ENCODE results near the gene TRAFD1.
"Not testable (repeated sequence)": the region's sequence is repeated elsewhere in the genome, so short reads cannot be mapped to it uniquely, and the experiment has no call there.

Gene TRAFD1

GRCh38 chr12:112158461-112159145 lies 33.2 kb downstream of the TRAFD1 start:
- not testable (repeated sequence) for DNase-seq

GRCh38 chr12:112159146-112159541 lies 33.8 kb downstream of the TRAFD1 start:
- no peak for DNase-seq

GRCh38 chr12:112160611-112161010 lies 35.3 kb downstream of the TRAFD1 start:
- no peak for DNase-seq

- DNase-seq, result no peak
These were observed 36.4 kb downstream of the TRAFD1 start for GRCh38 chr12:112161711-112162110.

GRCh38 chr12:112162241-112162790 lies 37.0 kb downstream of the TRAFD1 start:
- no peak for DNase-seq

- DNase-seq, result no peak
These were observed 37.7 kb downstream of the TRAFD1 start for GRCh38 chr12:112163056-112163455.

GRCh38 chr12:112163471-112163991 lies 38.2 kb downstream of the TRAFD1 start:
- DNase-seq, result no peak

- no peak for DNase-seq
These were observed 38.8 kb downstream of the TRAFD1 start for GRCh38 chr12:112164011-112164660.

GRCh38 chr12:112165624-112166023 lies 40.3 kb downstream of the TRAFD1 start:
- no peak for DNase-seq

GRCh38 chr12:112166051-112167015 lies 41.0 kb downstream of the TRAFD1 start:
- no peak for DNase-seq

- no peak for DNase-seq
These were observed 41.7 kb downstream of the TRAFD1 start for GRCh38 chr12:112167031-112167461.

GRCh38 chr12:112167718-112168525 lies 42.6 kb downstream of the TRAFD1 start:
- no peak for DNase-seq

- DNase-seq, result no peak
These were observed 43.2 kb downstream of the TRAFD1 start for GRCh38 chr12:112168561-112168971.

GRCh38 chr12:112169161-112169872 lies 44.0 kb downstream of the TRAFD1 start:
- no peak for DNase-seq

GRCh38 chr12:112169966-112170365 lies 44.6 kb downstream of the TRAFD1 start:
- DNase-seq, result no peak

GRCh38 chr12:112170376-112170775 lies 45.0 kb downstream of the TRAFD1 start:
- DNase-seq, result no peak

GRCh38 chr12:112170971-112171596 lies 45.7 kb downstream of the TRAFD1 start:
- DNase-seq, result no peak

GRCh38 chr12:112172556-112173324 lies 47.4 kb downstream of the TRAFD1 start:
- no peak for DNase-seq

- no peak for DNase-seq
These were observed 50.2 kb downstream of the TRAFD1 start for GRCh38 chr12:112175361-112176155.

All from fibroblast of skin of abdomen (primary cell).